ENCODE measurements around the gene C5AR2.
"Not testable (repeated sequence)": the region's sequence is repeated elsewhere in the genome, so short reads cannot be mapped to it uniquely, and the experiment has no call there.

C5AR2 gene

DNA sequence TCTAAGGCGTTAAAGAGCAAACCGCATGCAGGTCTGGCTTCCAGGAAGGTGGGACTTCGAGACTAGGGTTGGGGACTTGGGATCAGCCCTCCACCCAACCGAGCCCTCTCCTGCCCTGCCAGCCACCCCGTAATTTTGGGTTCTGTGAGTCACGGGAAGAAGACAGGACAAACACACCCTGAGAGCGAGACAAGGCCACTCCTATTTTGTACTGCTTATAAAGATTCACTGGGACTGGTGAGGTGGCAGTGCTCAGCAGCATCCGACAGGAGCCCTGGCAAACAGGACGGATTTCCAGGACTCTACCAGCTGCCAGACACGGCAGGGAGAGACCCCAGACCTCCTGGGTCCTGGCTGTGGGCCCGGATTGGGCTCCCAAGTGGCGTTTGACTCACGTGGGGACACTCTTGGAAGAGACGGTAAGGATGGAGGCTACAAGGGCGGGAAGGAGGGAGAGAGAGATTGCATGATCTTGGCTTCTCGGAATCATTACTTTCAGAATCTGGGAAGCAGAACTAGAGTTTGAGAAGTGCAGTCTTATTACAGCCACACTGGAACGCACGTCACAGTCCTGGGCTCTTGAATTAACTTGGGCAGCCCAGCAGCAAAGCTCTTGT, at the start of gene C5AR2:
TSS of gene C5AR2 (plus strand) at position 245 of the 617 bp plus-strand sequence. CDS start 8,625 bp downstream, outside the sequence.
- no peak for DNase-seq (ENCODE audit: low read depth)
- H3K4me3 ChIP-seq (ENCODE audit: low read depth, low read length) = no peak within 1 kb of the TSS
- TF ChIP-seq, protein P1, sequence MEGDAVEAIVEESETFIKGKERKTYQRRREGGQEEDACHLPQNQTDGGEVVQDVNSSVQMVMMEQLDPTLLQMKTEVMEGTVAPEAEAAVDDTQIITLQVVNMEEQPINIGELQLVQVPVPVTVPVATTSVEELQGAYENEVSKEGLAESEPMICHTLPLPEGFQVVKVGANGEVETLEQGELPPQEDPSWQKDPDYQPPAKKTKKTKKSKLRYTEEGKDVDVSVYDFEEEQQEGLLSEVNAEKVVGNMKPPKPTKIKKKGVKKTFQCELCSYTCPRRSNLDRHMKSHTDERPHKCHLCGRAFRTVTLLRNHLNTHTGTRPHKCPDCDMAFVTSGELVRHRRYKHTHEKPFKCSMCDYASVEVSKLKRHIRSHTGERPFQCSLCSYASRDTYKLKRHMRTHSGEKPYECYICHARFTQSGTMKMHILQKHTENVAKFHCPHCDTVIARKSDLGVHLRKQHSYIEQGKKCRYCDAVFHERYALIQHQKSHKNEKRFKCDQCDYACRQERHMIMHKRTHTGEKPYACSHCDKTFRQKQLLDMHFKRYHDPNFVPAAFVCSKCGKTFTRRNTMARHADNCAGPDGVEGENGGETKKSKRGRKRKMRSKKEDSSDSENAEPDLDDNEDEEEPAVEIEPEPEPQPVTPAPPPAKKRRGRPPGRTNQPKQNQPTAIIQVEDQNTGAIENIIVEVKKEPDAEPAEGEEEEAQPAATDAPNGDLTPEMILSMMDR (IDR thresholded peaks at IDR 0.05; ENCODE audit: control insufficient read depth, extremely low read depth, insufficient read depth) = no peak

DNA sequence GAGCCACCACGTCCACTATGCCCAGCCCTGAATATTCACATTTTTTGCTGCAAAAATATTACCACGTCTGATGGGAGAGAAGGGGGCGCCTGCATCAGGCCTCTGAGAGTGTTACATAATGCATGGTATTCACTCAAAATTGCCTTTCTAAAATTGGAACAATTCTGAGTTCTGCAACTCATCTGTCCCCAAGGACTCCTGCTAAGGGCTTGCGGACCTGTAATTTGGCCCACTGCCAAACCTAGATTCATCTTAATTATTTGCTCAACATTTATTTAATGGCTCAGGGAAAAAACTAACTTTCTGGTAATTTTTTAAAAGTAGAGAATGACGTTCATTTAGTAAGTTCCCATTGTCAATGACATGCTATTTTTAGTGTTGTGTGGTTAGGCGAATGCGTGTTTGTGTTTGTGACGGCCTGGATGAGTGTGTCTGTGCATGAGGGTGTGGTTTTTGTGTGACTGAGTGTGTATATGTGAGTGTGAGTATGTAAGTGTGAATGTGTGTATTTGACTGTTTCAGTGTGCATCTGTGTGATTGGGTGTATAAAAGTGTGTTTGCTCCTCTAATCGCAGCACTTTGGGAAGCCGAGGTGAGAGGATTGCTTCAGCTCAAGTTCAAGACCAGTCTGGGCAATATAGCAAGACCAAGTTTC, 48.4 kb upstream of the C5AR2 start:
- TF ChIP-seq, protein P1 (IDR thresholded peaks at IDR 0.05; ENCODE audit: control insufficient read depth, extremely low read depth, insufficient read depth) = no peak
- H3K4me3 ChIP-seq (ENCODE audit: low read depth, low read length) = no peak overlapping the region
- DNase-seq (ENCODE audit: low read depth) = no peak

DNA sequence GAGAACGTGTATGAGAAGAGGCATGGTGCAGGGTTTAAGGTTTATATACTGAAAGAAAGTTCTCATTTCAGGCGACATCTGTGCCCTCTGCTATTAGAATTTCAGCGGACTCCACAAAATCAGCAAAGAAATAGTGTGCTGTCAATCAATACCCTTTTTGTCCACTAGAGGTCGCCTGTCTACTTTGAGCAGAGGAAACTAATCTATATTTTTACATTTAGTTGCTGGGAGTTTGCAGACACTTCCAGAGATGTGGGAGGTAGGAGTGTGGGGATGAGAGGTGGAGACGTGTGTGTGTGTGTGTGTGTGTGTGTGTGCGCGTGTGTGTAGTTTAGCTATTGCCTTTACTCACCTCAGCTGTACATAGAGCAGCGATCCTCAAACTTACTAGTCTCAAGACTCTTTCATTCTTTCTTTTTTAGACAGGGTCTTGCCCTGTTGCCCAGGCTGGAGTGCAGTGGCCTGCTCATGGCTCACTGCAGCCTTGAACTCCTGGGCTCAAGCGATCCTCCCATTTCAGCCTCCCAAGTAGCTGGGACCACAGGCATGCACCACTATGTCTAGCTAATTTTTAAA, 47.6 kb upstream of the C5AR2 start:
- TF ChIP-seq, protein P1 (IDR thresholded peaks at IDR 0.05; ENCODE audit: control insufficient read depth, extremely low read depth, insufficient read depth) = peak; percentile 61
- no peak for DNase-seq (ENCODE audit: low read depth)
- H3K4me3 ChIP-seq (ENCODE audit: low read depth, low read length) = no peak overlapping the region

DNA sequence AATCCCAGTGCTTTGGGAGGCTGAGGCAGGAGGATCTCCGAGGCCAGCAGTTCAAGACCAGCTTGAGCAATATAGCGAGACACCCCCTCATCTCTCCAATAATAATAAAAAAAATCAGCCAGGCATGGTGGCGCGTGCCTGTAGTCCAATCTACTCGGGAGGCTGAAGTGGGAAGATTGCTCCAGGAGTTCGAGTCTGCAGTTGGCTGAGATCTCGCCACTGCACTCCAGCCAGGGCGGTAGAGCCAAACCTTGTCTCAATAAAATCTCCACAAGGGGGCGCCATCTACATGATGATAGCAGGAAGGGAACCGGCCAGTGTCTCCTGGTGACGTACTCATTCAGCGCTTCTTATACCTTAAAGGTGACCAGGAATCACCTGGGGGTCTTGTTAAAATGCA, 35.9 kb upstream of the C5AR2 start:
- peak; percentile 32 for DNase-seq (ENCODE audit: low read depth)
- no peak overlapping the region for H3K4me3 ChIP-seq (ENCODE audit: low read depth, low read length)
- TF ChIP-seq, protein P1 (IDR thresholded peaks at IDR 0.05; ENCODE audit: control insufficient read depth, extremely low read depth, insufficient read depth) = peak; percentile 55

DNA sequence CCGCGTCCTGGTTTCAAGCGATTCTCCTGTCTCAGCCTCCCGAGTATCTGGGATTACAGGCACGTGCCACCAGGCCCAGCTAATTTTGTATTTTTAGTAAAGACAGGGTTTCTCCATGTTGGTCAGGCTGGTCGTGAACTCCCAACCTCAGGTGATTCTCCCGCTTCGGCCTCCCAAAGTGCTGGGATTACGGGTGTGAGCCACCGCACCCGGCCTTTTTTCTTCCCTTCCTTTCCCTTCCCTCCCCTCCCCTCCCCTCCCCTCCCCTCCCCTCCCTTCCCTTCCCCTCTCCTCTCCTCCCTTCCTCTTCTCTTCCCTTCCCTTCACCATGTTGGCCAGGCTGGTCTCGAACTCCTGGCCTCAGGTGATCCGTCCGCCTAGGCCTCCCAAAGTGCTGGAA, 31.1 kb upstream of the C5AR2 start:
- not testable (repeated sequence) for H3K4me3 ChIP-seq (ENCODE audit: low read depth, low read length); DNase-seq (ENCODE audit: low read depth)

DNA sequence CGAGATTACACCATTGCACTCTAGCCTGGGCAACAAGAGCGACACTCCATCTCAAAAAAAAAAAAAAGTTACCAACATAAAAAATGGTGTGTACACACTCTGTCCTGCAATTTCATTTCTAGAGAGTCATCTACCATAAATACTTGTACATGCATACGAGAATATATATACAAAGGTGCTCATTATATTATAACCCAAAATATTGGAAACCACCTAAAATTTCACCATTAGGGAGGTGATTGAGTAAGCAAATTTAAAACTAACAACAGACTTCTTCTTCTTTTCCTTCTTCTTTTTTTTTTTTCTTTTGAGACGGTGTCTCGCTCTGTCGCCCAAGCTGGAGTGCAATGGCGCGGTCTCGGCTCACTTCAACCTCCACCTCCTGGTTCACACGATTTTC, 29.7 kb upstream of the C5AR2 start:
- no peak overlapping the region for H3K4me3 ChIP-seq (ENCODE audit: low read depth, low read length)
- TF ChIP-seq, protein P1 (IDR thresholded peaks at IDR 0.05; ENCODE audit: control insufficient read depth, extremely low read depth, insufficient read depth) = no peak
- DNase-seq (ENCODE audit: low read depth) = no peak

DNA sequence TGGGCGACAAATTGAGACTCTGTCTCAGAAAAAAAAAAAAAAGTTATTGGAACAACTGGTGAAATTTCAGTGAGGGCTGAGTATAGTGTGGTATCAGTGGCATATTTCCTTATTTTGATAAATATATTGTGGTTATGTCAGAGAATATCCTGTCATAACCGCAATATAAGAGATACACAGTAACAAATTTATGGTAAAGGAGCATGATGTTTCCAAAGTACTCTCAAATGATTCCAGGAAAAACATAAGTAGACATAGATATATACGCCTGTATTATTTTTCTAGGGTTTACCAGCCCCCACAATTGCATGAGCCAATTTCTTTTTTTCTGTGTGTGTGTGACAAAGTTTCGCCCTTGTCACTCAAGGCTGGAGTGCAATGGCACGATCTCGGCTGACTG, 28.0 kb upstream of the C5AR2 start:
- no peak overlapping the region for H3K4me3 ChIP-seq (ENCODE audit: low read depth, low read length)
- TF ChIP-seq, protein P1 (IDR thresholded peaks at IDR 0.05; ENCODE audit: control insufficient read depth, extremely low read depth, insufficient read depth) = no peak
- no peak for DNase-seq (ENCODE audit: low read depth)

All from LNCaP clone FGC (cell line).